HG02970 (cell line): ENCODE measurements around the gene CSGALNACT2.
"Not testable (repeated sequence)": the region's sequence is repeated elsewhere in the genome, so short reads cannot be mapped to it uniquely, and the experiment has no call there.

ENCODE experiments used
- ATAC-seq: cut with Tn5 transposase; IDR thresholded peaks from one replicate; pipeline ENCODE4 v1.9.1; 2021; ENCODE audit warnings: mild to moderate bottlenecking, moderate library complexity, moderate number of reproducible peaks; ENCODE audit not compliant: unreplicated experiment, low FRiP score

Gene CSGALNACT2, protein sequence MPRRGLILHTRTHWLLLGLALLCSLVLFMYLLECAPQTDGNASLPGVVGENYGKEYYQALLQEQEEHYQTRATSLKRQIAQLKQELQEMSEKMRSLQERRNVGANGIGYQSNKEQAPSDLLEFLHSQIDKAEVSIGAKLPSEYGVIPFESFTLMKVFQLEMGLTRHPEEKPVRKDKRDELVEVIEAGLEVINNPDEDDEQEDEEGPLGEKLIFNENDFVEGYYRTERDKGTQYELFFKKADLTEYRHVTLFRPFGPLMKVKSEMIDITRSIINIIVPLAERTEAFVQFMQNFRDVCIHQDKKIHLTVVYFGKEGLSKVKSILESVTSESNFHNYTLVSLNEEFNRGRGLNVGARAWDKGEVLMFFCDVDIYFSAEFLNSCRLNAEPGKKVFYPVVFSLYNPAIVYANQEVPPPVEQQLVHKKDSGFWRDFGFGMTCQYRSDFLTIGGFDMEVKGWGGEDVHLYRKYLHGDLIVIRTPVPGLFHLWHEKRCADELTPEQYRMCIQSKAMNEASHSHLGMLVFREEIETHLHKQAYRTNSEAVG

GRCh38 chr10:43138021-43138756 lies at the start of gene CSGALNACT2:
Gene CSGALNACT2, plus strand, starts transcription at chr10:43138445. Its CDS starts 16,705 bp downstream, at chr10:43155150.
- peak; percentile 69 for ATAC-seq

- no peak for ATAC-seq
These were observed 48.7 kb upstream of the CSGALNACT2 start for GRCh38 chr10:43089519-43089918.

- ATAC-seq: no peak
These were observed 48.1 kb upstream of the CSGALNACT2 start for GRCh38 chr10:43090188-43090587.

DNA sequence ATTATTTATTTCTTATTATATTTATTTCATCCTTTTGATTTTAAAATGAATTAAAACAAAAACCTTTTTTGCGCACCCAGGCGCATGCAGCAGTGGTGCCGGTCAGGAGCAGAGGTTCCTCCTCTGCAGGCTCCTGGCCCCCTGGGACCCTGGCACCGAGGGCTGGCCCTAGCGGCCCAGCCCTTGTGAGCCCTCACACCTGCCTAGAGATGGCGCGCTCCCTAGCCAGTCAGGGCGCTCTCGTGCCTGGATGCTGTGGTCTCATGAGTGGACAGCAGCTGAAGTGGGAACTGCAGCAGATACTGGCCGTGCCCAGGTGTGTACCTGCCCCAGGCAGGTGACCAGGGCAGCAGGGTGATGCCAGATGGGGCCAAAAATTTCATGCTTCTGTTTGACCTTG lies 47.6 kb upstream of the CSGALNACT2 start:
- no peak for ATAC-seq

DNA sequence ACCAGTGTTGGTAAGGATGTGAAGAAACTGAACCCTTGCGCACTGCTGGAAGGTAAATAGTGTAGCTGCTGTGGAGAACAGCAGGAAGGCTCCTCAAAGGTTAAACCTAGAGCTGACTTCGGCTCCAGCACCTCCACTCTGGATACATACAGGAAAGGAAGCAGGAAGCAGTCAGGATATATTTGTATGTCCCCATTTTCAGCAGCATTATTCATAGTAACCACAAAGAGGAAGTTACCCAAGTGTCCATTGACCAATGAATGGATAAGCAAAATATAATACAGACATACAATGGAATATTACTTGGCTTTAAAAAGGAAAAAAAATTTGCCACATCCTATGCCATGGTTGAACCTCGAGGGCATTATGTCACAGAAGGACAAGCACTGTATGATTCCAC lies 46.4 kb upstream of the CSGALNACT2 start:
- ATAC-seq: no peak

DNA sequence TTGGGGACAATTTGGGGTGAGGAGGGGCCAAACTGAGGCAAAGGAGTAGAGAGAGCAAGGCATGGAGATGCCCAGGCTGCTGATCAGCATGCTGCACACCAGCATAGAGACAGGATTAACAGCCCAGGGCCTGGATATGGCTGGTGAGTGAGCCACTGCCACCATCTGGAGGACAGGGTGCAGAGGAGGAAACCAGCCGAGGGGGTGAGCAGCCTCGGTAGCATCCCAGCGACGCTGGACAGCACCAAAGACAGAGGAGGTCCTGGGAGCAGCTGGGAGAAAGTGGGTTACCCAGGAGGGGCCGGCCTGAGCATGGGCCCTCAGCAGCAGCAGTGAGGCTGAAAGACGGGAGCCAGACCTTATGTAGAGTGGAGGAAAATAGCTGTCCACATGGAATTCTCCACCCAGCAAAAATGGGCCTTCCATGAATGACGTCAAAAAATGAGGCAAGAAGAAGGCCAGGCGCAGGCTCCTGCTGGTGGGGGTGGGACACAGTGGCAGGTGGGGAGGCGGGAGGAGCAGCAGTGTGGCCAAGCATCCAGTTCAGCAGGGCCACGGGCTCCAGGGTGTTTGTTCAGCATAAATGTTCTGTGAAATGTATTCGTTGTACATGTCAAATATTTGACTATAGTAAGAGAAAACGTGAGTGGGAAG lies 44.7 kb upstream of the CSGALNACT2 start:
- no peak for ATAC-seq

DNA sequence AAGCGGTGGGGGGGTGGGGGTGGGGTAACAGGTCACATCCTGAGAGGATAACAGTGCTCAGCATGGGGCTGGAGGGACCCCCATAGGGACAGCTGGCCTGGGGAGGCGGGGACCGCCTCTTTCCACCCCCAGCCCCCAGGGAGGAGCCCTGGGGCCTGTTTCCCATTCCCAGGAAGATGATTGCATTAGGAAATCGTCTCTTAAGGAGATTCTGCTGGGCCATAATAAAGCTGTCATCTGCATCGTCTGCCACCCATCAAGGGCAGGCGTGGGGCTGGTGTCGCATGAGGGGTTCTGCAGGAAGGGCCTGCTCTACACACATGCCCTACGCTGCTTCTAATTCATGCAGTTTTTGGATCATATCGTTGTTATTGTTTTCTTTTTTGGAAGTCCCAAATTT lies 44.2 kb upstream of the CSGALNACT2 start:
- no peak for ATAC-seq

GRCh38 chr10:43099339-43099738 lies 38.9 kb upstream of the CSGALNACT2 start:
- ATAC-seq: not testable (repeated sequence)

- no peak for ATAC-seq
These were observed 38.3 kb upstream of the CSGALNACT2 start for GRCh38 chr10:43099928-43100327.

DNA sequence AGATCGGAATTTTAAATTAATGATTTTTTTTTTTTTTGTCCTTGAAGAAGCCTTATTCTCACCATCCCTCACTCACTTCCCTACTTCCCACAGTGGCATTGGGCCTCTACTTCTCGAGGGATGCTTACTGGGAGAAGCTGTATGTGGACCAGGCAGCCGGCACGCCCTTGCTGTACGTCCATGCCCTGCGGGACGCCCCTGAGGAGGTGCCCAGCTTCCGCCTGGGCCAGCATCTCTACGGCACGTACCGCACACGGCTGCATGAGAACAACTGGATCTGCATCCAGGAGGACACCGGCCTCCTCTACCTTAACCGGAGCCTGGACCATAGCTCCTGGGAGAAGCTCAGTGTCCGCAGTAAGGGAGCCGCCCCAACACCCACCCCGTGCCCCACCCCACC lies 37.9 kb upstream of the CSGALNACT2 start:
- no peak for ATAC-seq

DNA sequence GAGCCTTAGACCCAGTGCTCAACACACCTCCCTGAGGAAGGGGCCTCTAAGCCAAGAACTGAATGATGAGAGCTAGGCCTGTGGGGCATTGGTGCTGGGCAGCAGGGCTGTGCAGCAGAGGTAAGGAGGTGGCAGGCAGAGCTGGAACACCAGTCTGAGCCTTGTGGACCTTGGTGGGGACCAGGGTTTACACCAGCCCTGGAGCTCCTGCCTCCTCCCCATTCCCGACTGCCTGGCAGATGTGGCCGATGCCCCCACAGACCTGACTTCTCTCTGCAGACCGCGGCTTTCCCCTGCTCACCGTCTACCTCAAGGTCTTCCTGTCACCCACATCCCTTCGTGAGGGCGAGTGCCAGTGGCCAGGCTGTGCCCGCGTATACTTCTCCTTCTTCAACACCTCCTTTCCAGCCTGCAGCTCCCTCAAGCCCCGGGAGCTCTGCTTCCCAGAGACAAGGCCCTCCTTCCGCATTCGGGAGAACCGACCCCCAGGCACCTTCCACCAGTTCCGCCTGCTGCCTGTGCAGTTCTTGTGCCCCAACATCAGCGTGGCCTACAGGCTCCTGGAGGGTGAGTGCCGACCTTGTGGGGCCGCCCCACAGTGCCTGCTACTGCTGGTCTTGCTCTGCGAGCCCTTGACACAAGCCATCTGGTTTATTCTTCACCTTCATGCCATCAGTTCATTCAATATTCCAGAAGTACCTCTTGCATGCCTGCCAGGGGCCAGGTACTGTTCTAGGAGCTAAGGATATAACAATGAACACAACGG lies 36.0 kb upstream of the CSGALNACT2 start:
- no peak for ATAC-seq

DNA sequence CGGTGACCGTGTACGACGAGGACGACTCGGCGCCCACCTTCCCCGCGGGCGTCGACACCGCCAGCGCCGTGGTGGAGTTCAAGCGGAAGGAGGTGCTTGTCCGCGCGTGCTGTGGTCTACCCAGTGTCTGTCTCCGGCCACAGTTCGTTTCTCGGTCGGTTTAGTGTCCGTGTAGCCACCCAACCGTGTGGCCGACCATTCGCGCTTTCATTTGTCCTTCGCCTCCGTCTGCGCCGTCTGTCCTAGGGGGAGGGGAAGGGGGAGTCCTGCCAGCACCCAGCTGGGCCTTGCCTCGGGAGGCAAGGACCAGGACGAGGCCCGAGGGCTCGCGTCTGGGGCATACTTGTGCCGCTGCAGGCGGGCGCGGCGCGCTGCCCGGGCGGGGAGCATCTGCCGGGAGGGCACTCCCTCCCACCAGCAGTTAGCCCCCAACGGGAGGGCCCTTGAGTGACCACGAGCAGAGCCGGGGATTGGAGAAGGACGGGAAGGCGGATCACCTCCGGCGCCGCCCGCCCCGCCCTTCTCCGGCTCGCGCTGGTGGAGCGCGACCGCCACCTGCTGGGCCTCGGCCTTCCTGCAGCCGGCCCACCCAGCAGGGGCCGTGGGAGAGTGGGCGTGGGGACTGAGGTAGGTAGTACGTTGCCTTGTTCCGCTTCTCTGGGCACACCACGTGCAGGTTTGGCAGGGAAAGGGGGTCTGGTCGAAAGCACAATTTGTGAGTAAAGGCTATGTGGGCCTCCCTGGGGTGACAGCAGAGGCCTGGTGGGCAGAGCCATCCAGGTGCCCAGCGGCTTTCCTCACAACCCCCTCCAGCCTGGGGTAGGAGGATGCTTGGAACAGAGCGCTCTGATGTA lies 32.9 kb upstream of the CSGALNACT2 start:
- peak; percentile 81 for ATAC-seq

- no peak for ATAC-seq
These were observed 32.4 kb upstream of the CSGALNACT2 start for GRCh38 chr10:43105956-43106229.

DNA sequence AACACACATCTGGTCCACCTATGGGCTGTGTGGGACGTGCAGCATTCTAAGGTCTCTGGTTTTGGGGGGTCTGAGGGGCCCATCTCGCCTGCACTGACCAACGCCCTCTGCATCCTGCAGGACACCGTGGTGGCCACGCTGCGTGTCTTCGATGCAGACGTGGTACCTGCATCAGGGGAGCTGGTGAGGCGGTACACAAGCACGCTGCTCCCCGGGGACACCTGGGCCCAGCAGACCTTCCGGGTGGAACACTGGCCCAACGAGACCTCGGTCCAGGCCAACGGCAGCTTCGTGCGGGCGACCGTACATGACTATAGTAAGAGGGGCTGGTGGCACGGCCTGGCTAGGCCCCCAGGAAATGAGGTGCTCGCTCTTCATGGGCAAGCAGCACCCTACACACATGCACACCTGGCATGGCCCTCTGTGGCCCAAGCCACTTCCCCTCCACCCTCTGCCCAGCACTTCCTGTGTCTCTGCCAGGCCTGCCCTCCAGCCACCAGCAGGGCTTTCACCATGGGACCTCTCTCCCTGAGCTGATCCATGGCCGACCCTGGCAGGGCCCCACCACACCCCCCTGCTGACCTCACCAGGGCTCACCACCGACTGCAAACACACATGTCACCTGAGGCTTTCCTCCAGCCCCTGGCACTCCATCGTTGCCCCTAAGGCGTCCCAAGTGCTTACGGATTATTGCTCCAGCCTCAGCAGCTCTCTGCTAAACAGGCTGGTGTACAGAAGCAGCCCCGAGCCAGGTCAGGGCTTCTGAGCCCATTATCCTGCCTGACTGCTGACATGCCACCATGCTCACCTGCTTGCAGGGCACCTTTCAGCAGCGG lies 31.8 kb upstream of the CSGALNACT2 start:
- no peak for ATAC-seq

GRCh38 chr10:43108951-43109350 lies 29.3 kb upstream of the CSGALNACT2 start:
- ATAC-seq: no peak

DNA sequence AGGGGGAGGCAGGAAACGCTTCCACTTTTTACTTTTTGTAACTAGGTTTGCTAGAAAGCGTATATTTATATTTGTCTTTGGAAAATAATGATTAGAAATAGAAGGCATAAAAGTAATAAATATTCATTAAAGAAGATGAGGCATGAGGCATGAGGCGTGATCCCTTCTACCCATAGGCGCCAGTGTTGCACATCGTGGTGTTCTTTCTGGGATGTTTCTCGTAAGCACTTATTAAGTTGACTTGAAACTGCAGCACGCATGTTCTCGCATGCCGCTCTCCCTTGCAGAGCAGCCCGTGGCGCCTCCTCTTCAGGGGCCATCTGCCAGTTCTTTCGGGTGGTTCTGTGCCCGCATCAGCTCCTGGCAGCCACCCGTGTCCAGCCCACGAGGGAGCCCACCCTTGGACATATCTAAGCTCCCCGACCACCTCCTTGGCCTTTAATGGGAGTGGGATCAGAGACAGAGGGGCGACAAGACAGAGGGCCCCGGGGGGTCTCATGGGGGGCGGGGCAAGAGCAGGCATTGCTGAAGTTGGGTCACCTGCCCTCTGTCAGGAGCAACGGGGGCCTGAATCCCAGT lies 28.5 kb upstream of the CSGALNACT2 start:
- ATAC-seq: no peak

- ATAC-seq: no peak
These were observed 27.7 kb upstream of the CSGALNACT2 start for GRCh38 chr10:43110338-43111071.

GRCh38 chr10:43111101-43111500 lies 27.1 kb upstream of the CSGALNACT2 start:
- no peak for ATAC-seq
